Fibroblast of peridontal ligament (primary cell): Measurements from ENCODE around the gene ZNF507.
"Not testable (repeated sequence)": the region's sequence is repeated elsewhere in the genome, so short reads cannot be mapped to it uniquely, and the experiment has no call there.

Source experiments
- DNase-seq: peaks from one replicate; pipeline ENCODE4 v3.0.0-alpha.2; 2010; ENCODE audit errors: extremely low read depth

The ZNF507 gene

DNA sequence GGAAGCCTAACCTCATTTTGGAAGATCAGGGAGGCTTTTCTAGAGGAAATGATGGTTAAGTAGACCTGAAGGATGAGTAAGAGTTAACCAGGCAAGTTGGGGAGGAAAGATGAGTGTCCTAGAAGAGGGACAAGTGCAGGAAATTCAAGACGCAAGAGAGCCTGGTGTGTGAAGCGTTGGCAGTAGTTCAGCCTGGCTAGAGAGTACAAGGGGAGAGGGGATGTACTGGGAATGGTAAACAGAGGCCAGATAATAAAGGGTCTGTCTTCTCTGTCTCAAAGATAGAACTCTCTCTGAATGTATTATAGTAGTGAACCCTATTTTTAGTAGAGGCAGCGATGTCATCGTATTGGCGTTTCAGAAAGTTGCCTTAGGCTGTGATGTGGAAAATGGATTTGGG lies 69.8 kb downstream of the ZNF507 start:
- DNase-seq: no peak

DNA sequence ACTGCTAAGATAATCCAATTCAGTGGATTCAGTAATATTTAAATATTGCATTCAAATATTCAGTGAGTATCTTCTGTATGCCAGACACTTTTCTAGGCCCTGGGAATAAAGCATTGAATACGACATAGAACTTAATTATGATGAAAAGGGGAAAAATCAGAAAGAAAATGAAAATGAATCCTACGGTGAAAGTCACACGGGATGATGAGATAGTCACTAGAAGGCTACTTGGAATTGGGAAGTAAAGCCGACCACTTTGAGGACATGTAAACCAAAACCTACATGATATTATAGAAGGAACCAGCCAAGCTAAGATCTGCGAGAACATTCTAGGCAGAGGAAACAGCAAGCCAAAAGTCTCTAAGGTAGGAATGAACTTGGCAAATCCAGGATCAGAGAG lies 70.3 kb downstream of the ZNF507 start:
- no peak for DNase-seq

DNA sequence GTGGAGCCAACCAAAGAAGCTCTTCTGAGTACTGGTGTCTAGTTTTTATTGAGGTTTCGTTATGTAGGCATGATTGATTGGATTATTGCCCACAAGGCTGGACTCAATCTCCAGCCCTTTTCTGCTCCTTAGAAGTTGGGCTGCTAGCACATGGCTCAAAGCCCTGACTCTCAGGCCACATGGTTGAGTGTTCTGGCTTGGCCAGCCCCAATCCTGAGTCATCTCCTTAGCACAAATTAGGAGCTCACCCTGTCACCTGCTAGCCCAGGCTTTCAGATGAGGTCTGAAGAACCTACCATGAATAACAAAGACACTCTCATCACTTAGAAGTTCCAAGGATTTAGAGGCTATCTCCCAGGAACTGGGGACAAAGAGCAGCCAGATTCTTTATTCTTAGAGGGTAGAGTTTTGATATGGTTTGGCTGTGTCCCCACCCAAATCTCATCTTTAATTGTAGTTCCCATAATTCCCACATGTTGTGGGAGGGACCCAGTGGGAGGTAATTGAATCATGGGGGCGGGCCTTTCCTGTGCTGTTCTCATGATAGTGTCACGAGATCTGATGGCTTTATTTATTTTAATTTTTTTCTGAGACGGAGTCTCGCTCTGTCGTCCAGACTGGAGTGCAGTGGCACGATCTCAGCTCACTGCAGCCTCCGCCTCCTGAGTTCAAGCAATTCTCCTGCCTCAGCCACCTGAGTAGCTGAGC lies 71.5 kb downstream of the ZNF507 start:
- DNase-seq: peak; percentile 70

DNA sequence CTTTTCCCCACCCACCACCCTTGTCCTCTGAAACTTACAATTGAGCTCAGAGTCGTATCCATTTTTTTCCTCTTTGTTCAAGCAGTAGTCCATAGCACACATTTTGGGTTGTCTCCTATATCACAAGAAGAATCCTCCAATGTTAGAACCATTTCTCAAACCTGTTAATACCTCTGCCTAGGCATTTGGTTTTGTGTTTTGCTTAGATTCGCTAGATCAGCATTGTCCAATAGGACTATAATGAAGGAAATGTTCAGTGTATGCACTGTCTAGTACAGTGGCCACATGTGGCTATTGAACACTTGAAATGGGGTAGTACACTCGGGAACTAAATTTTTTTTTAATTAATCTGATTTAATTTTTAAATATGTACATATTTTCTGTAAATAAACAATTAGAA lies 72.7 kb downstream of the ZNF507 start:
- no peak for DNase-seq

DNA sequence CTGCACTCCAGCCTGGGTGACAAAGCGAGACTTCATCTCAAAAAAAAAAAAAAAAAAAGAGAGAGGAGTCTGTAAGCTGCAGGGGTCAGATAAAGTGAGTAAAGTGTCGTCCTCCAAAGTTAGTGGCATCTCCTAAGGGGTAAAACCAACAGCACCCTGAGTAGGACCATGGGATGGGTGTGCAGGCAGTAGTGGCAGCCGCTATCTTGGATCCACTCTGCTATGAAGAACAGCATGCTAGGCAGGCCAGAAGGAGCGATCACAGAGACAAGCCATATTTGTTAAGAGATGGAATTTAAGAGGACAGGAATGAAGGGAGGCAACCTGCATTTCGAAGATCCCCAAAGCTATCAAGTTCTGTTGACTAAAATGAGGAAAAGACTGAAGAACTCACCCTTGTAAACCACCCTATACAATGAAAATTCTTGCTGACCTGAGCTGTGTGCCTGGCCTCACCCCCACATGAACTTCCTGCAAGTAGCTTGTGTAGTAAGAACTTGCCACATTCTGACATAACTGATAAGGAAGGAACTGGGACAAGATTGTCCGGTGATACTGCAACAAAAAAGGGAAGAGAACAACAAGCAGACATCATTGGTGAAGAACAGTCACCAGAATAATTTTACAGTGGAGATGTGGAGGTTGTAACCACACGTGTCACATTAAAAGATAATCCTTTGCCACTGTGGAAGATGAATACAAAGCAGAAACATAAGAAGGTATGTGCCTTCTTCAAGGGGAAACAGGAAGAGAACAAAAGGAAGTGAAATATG lies 76.4 kb downstream of the ZNF507 start:
- DNase-seq: no peak

DNA sequence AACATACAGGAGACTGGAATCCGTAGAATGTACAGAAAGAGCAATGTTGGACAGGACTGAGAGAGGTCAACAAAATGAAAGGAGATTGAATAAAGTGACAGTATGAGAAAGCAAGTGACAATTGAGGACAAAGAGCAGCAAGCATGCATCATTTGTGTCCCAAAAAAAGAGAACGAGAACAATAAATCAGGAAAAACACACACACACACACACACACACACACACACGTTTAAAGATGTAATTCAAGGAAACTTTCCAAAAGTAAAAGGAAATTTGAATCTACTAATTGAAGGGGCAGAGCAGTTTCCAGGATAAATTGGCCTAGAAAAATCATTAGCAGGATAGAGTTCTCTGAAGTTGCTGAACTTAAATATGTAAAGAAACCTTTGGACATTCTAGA lies 77.0 kb downstream of the ZNF507 start:
- no peak for DNase-seq

DNA sequence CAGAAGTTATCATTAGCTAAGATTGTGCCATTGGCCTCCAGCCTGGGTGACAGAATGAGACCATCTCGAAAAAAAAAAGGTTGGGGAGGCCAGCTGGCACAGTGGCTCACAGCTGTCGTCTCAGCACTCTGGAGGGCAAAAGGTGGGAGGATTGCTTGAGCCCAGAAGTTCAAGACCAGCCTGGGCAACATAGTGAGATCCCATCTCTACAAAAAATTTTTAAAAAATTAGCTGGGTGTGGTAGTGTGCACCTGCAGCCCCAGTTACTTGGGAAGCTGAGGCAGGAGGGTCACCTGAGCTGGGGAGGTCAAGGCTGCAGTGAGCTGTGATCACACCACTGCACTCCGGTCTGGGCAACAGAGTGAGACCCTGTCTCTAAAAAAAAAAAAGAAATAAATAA lies 78.5 kb downstream of the ZNF507 start:
- DNase-seq: not testable (repeated sequence)

DNA sequence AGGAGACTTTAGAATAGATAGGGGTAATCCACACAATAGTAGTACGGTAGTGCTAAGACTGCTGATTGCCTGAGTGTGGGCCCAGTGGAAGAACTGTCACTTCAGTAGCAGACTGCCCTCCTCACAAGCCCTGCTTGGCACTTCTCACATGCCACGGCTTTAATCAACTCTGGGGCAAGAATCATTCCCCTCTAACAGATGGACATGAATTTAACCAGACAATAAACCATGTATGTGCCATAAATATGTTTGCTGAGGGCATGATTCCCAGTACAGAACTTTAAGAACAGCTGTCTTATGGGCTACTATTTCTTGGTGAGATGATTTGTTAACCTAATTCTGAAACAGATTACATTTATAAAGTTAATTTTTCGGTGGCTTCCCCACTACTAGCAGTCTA lies 82.1 kb downstream of the ZNF507 start:
- DNase-seq: no peak

DNA sequence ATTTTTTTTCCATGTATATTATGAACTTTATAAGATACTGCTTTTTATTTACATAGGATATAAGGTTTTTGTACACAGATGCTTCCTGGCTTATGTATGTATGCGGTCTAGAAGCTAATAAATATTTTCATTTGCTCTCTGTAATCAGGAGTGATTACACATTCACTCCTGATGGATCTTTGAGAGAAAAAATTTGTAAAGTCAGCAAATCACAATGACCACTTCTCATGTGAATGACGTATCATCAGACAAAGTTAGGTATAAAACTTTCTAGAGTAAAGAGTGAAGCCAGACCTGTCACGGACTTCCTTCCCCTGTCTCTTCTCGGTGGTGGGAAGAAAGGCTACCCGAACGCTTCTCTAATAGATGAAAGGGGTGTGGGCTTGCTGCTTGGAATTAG lies 91.3 kb downstream of the ZNF507 start:
- no peak for DNase-seq

DNA sequence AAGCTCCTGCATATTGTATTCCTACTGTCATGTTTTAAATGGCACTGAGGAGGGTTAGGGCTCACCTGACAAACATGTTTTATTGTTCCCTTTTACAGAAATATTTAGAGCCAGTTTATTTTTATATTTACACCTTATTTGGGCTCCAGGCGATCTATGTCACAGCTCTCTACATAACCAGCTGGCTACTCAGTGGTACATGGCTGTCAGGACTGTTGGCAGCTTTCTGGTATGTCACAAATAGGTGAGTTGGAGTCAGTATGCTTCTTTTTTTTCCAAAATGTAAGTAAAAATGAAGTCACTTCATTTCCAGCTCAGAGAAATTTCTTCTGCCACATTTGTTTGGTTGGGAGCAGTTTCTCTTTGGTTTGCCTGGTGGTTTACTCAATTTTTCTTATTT lies 91.7 kb downstream of the ZNF507 start:
- no peak for DNase-seq
